ENCODE data around the gene XPNPEP1.

The XPNPEP1 gene

GRCh38 chr10:109940117-109940516 is 16.8 kb upstream of the XPNPEP1 start:
- H3K9me3 ChIP-seq (ENCODE audit: control extremely low read depth in 1 of 5, control insufficient read depth in 4 of 5, insufficient read depth in 2 of 5, low read depth in 1 of 5, low read length in 4 of 5): no peaks in the 10 kb centered on the region
- no peak for DNase-seq
- ChIA-PET POLR2A (interaction anchor here (0.6 kb wide), 1 partner anchor 904 kb away, joined by 7 read pairs; no protein-coding TSS in a partner anchor), CTCF (interaction anchor here (0.9 to 2.7 kb wide), 3 partner anchors 9 to 39 kb away, joined by 3 to 12 read pairs (median 3); no protein-coding TSS in a partner anchor)
- no peak overlapping the region for H3K27ac ChIP-seq (ENCODE audit: insufficient read depth in 1 of 2, low read depth in 1 of 2, low read length in 2 of 2, poor library complexity in 1 of 2, severe bottlenecking in 2 of 2)
- 100% methylated on average over 1 of the region's 1 CpG for WGBS (ENCODE audit: insufficient coverage)
- H3K4me3 ChIP-seq (ENCODE audit: control insufficient read depth in 1 of 7, extremely low read depth in 1 of 7, insufficient read depth in 4 of 7, low read depth in 2 of 7, low read length in 6 of 7): no peak overlapping the region
- H3K27me3 ChIP-seq (replicated peaks in 2 of 5; ENCODE audit: control insufficient read depth in 4 of 5, insufficient read depth in 5 of 5, low read length in 4 of 5): no peaks in the 10 kb centered on the region
- H3K36me3 ChIP-seq (ENCODE audit: control insufficient read depth in 4 of 4, insufficient read depth in 4 of 4, low read length in 3 of 4): no peaks in the 10 kb centered on the region
- peaks cover under 1 to 7% (median 3%) of the 10 kb centered on the region in 4 experiments for H3K4me1 ChIP-seq (ENCODE audit: control extremely low read depth in 1 of 4, control insufficient read depth in 4 of 4, insufficient read depth in 4 of 4, low read length in 3 of 4)

GRCh38 chr10:109939315-109939961 is 16.1 kb upstream of the XPNPEP1 start:
- ChIA-PET CTCF (interaction anchor here (0.9 to 2.7 kb wide), 3 partner anchors 9 to 29 kb away, joined by 3 to 12 read pairs (median 3); no protein-coding TSS in a partner anchor), POLR2A (interaction anchor here (0.6 kb wide), 1 partner anchor 905 kb away, joined by 7 read pairs; no protein-coding TSS in a partner anchor)
- 100% methylated on average over 1 of the region's 3 CpGs for WGBS (ENCODE audit: insufficient coverage)

GRCh38 chr10:109937460-109938065 is 14.3 kb upstream of the XPNPEP1 start:
- ChIA-PET POLR2A (interaction anchor here (0.6 kb wide), 1 partner anchor 828 kb away, joined by 3 read pairs; no protein-coding TSS in a partner anchor), CTCF (interaction anchor here (1.3 to 2.2 kb wide), 2 partner anchors 16 to 31 kb away, joined by 3 to 6 read pairs; no protein-coding TSS in a partner anchor)
- no peak for DNase-seq

More at GRCh38 chr10:109939315-109939961, 16.1 kb upstream of the XPNPEP1 start:
- Histone ChIP-seq H3K9me3 (ENCODE audit: control extremely low read depth in 1 of 5, control insufficient read depth in 4 of 5, insufficient read depth in 2 of 5, low read depth in 1 of 5, low read length in 4 of 5) (no peaks in the 10 kb centered on the region), H3K27me3 (replicated peaks in 2 of 5; ENCODE audit: control insufficient read depth in 4 of 5, insufficient read depth in 5 of 5, low read length in 4 of 5) (no peaks in the 10 kb centered on the region), H3K4me1 (ENCODE audit: control extremely low read depth in 1 of 4, control insufficient read depth in 4 of 4, insufficient read depth in 4 of 4, low read length in 3 of 4) (peaks cover 4 to 12% (median 8%) of the 10 kb centered on the region in 4 experiments), H3K27ac (ENCODE audit: insufficient read depth in 1 of 2, low read depth in 1 of 2, low read length in 2 of 2, poor library complexity in 1 of 2, severe bottlenecking in 2 of 2) (no peak overlapping the region), H3K4me3 (ENCODE audit: control insufficient read depth in 1 of 7, extremely low read depth in 1 of 7, insufficient read depth in 4 of 7, low read depth in 2 of 7, low read length in 6 of 7) (no peak overlapping the region), H3K36me3 (ENCODE audit: control insufficient read depth in 4 of 4, insufficient read depth in 4 of 4, low read length in 3 of 4) (no peaks in the 10 kb centered on the region)
- peak in 1 of 3 donors; percentile 36 for DNase-seq

GRCh38 chr10:109934958-109935793 is 11.9 kb upstream of the XPNPEP1 start:
- no peak for DNase-seq
- no peak overlapping the region for H3K4me3 ChIP-seq (ENCODE audit: control insufficient read depth in 1 of 7, extremely low read depth in 1 of 7, insufficient read depth in 4 of 7, low read depth in 2 of 7, low read length in 6 of 7)
- H3K27me3 ChIP-seq (replicated peaks in 2 of 5; ENCODE audit: control insufficient read depth in 4 of 5, insufficient read depth in 5 of 5, low read length in 4 of 5): no peaks in the 10 kb centered on the region
- no peak overlapping the region for H3K27ac ChIP-seq (ENCODE audit: insufficient read depth in 1 of 2, low read depth in 1 of 2, low read length in 2 of 2, poor library complexity in 1 of 2, severe bottlenecking in 2 of 2)
- peaks cover 4 to 24% (median 19%) of the 10 kb centered on the region in 4 experiments for H3K4me1 ChIP-seq (ENCODE audit: control extremely low read depth in 1 of 4, control insufficient read depth in 4 of 4, insufficient read depth in 4 of 4, low read length in 3 of 4)
- POLR2A ChIA-PET: no interaction called here
- WGBS (ENCODE audit: insufficient coverage): 93% methylated on average over 3 of the region's 5 CpGs
- CTCF ChIA-PET: interaction anchor here (0.7 to 1.8 kb wide), 5 partner anchors 10 to 51 kb away, joined by 3 to 5 read pairs (median 4); no protein-coding TSS in a partner anchor
- H3K36me3 ChIP-seq (ENCODE audit: control insufficient read depth in 4 of 4, insufficient read depth in 4 of 4, low read length in 3 of 4): no peaks in the 10 kb centered on the region
- no peaks in the 10 kb centered on the region for H3K9me3 ChIP-seq (ENCODE audit: control extremely low read depth in 1 of 5, control insufficient read depth in 4 of 5, insufficient read depth in 2 of 5, low read depth in 1 of 5, low read length in 4 of 5)

More at GRCh38 chr10:109937460-109938065, 14.3 kb upstream of the XPNPEP1 start:
- WGBS (ENCODE audit: insufficient coverage): 94% methylated on average over 3 of the region's 6 CpGs
- no peaks in the 10 kb centered on the region for H3K9me3 ChIP-seq (ENCODE audit: control extremely low read depth in 1 of 5, control insufficient read depth in 4 of 5, insufficient read depth in 2 of 5, low read depth in 1 of 5, low read length in 4 of 5)
- H3K36me3 ChIP-seq (ENCODE audit: control insufficient read depth in 4 of 4, insufficient read depth in 4 of 4, low read length in 3 of 4): no peaks in the 10 kb centered on the region
- H3K27ac ChIP-seq (ENCODE audit: insufficient read depth in 1 of 2, low read depth in 1 of 2, low read length in 2 of 2, poor library complexity in 1 of 2, severe bottlenecking in 2 of 2): no peak overlapping the region
- no peaks in the 10 kb centered on the region for H3K27me3 ChIP-seq (replicated peaks in 2 of 5; ENCODE audit: control insufficient read depth in 4 of 5, insufficient read depth in 5 of 5, low read length in 4 of 5)
- H3K4me1 ChIP-seq (ENCODE audit: control extremely low read depth in 1 of 4, control insufficient read depth in 4 of 4, insufficient read depth in 4 of 4, low read length in 3 of 4): peaks cover 4 to 24% (median 19%) of the 10 kb centered on the region in 4 experiments
- H3K4me3 ChIP-seq (ENCODE audit: control insufficient read depth in 1 of 7, extremely low read depth in 1 of 7, insufficient read depth in 4 of 7, low read depth in 2 of 7, low read length in 6 of 7): no peak overlapping the region

- no peak overlapping the region for H3K4me3 ChIP-seq (ENCODE audit: control insufficient read depth in 1 of 7, extremely low read depth in 1 of 7, insufficient read depth in 4 of 7, low read depth in 2 of 7, low read length in 6 of 7)
- peak; percentile 59 to 94 (median 91) for DNase-seq
- no peaks in the 10 kb centered on the region for H3K27me3 ChIP-seq (replicated peaks in 2 of 5; ENCODE audit: control insufficient read depth in 4 of 5, insufficient read depth in 5 of 5, low read length in 4 of 5)
- no peaks in the 10 kb centered on the region for H3K9me3 ChIP-seq (ENCODE audit: control extremely low read depth in 1 of 5, control insufficient read depth in 4 of 5, insufficient read depth in 2 of 5, low read depth in 1 of 5, low read length in 4 of 5)
- ChIA-PET POLR2A (interaction anchor here (0.6 kb wide), 1 partner anchor 11 kb away, joined by 5 read pairs; no protein-coding TSS in a partner anchor), CTCF (interaction anchor here (0.6 to 1.8 kb wide), 6 partner anchors 9 to 107 kb away, joined by 3 to 5 read pairs (median 4); no protein-coding TSS in a partner anchor)
- H3K27ac ChIP-seq (ENCODE audit: insufficient read depth in 1 of 2, low read depth in 1 of 2, low read length in 2 of 2, poor library complexity in 1 of 2, severe bottlenecking in 2 of 2): no peak overlapping the region
- no peaks in the 10 kb centered on the region for H3K36me3 ChIP-seq (ENCODE audit: control insufficient read depth in 4 of 4, insufficient read depth in 4 of 4, low read length in 3 of 4)
- WGBS (ENCODE audit: insufficient coverage): 31% methylated on average over 5 of the region's 5 CpGs
- peaks cover 4 to 20% (median 19%) of the 10 kb centered on the region in 4 experiments for H3K4me1 ChIP-seq (ENCODE audit: control extremely low read depth in 1 of 4, control insufficient read depth in 4 of 4, insufficient read depth in 4 of 4, low read length in 3 of 4)
Observed at GRCh38 chr10:109933984-109934565, 10.8 kb upstream of the XPNPEP1 start.

- Histone ChIP-seq H3K27me3 (replicated peaks in 2 of 5; ENCODE audit: control insufficient read depth in 4 of 5, insufficient read depth in 5 of 5, low read length in 4 of 5) (no peaks in the 10 kb centered on the region), H3K4me3 (ENCODE audit: control insufficient read depth in 1 of 7, extremely low read depth in 1 of 7, insufficient read depth in 4 of 7, low read depth in 2 of 7, low read length in 6 of 7) (no peak overlapping the region), H3K9me3 (ENCODE audit: control extremely low read depth in 1 of 5, control insufficient read depth in 4 of 5, insufficient read depth in 2 of 5, low read depth in 1 of 5, low read length in 4 of 5) (no peaks in the 10 kb centered on the region), H3K27ac (ENCODE audit: insufficient read depth in 1 of 2, low read depth in 1 of 2, low read length in 2 of 2, poor library complexity in 1 of 2, severe bottlenecking in 2 of 2) (no peak overlapping the region), H3K36me3 (ENCODE audit: control insufficient read depth in 4 of 4, insufficient read depth in 4 of 4, low read length in 3 of 4) (no peaks in the 10 kb centered on the region), H3K4me1 (ENCODE audit: control extremely low read depth in 1 of 4, control insufficient read depth in 4 of 4, insufficient read depth in 4 of 4, low read length in 3 of 4) (peaks cover 4 to 20% (median 19%) of the 10 kb centered on the region in 4 experiments)
- no peak for DNase-seq
- WGBS (ENCODE audit: insufficient coverage): 100% methylated on average over 1 of the region's 3 CpGs
- POLR2A ChIA-PET: interaction anchor here (0.7 kb wide), 1 partner anchor 15 kb away, joined by 4 read pairs; no protein-coding TSS in a partner anchor
- CTCF ChIA-PET: no interaction called here
Observed at GRCh38 chr10:109932968-109933367, 9.7 kb upstream of the XPNPEP1 start.
